Adrenal gland (tissue), 12 donors: ENCODE data around the gene IMMP1L. TPM values are rescaled to one million over a fixed set of nuclear protein-coding genes. Genes with fewer than 3 reads are reported as not detected.
A peak's percentile ranks its signal among the peaks of the same experiment; 100 is the strongest.

Source experiments
- DNase-seq, 7 donors: peaks; one replicate each; pipeline ENCODE4 v3.0.0-alpha.2; 2019 to 2020
- H3K27ac ChIP-seq, 5 donors: fragments of 200-600 bp; sonication (generic) in 4 of 5; 1 replicate in 3 of 5; 2 replicates in 2 of 5; pipeline versions ENCODE4 v1.5.1 to v1.8.0; 2016 to 2020; ENCODE audit warnings: mild to moderate bottlenecking in 1 of 5
- H3K27me3 ChIP-seq: fragments of 200-600 bp; 2 replicates; pipeline ENCODE4 v1.8.0; 2021
- H3K36me3 ChIP-seq, 2 donors: fragments of 200-600 bp; replicated peaks in 1 of 2; 1 replicate in 1 of 2; 2 replicates in 1 of 2; pipeline versions ENCODE4 v1.5.1 to v1.8.0; 2018 to 2022
- H3K4me1 ChIP-seq, 2 donors: fragments of 200-600 bp; replicated peaks in 1 of 2; 1 replicate in 1 of 2; 2 replicates in 1 of 2; pipeline versions ENCODE4 v1.5.1 to v1.8.0; 2018 to 2021
- H3K4me3 ChIP-seq, 4 donors: fragments of 200-600 bp; sonication (generic) in 3 of 4; one replicate each; pipeline ENCODE4 v1.5.1; 2016 to 2018
- H3K9me3 ChIP-seq, 3 donors: fragments of 200-600 bp; sonication (generic) in 1 of 3; replicated peaks in 1 of 3; 1 replicate in 2 of 3; 2 replicates in 1 of 3; pipeline versions ENCODE4 v1.5.1 to v1.8.0; 2016 to 2021
- CTCF ChIP-seq, 6 experiments: fragments of 450-650 bp in 4 of 6; fragments of 200-600 bp in 2 of 6; sonication (generic) in 1 of 6; IDR thresholded peaks; 1 replicate in 5 of 6; 2 replicates in 1 of 6; pipeline versions ENCODE4 v1.5.1 to v1.8.0; 2016 to 2021; ENCODE audit warnings: antibody characterized with exemption in 6 of 6, mild to moderate bottlenecking in 2 of 6, moderate library complexity in 1 of 6
- POLR2A ChIP-seq, 2 donors: fragments of 450-650 bp; IDR thresholded peaks; one replicate each; pipeline ENCODE4 v1.6.1; 2017; ENCODE audit warnings: antibody characterized with exemption in 2 of 2, mild to moderate bottlenecking in 2 of 2, moderate library complexity in 1 of 2
- WGBS, 4 donors: extraction: QIAGEN DNeasy Blood & Tissue Kit in 2 of 4; methylation state at CpG; one replicate each; pipeline versions ENCODE4 v1.1.5 to v1.1.7; 2013 to 2017; 5-methylcytosine and 5-hydroxymethylcytosine counted together
- intact Hi-C, 2 donors: fragments of 100-400 bp; cut with DNase I; formaldehyde crosslinking; loops; one replicate each; pipeline versions ENCODE4 v1.14.1 to v1.15.0; 2022 to 2023
- polyA plus RNA-seq, 3 donors: library from polyadenylated mRNA; stranded (reverse); fragments of 200-250 nt in 2 of 3; fragments of 350-450 nt in 1 of 3; fragmentation: Illumina TruSeq in 1 of 3; extraction: RNeasy Lipid Tissue Mini Kit (QIAGEN cat#74804) in 1 of 3; gene quantifications; one replicate each; pipeline ENCODE4 v1.2.3, GENCODE V29; 2013 to 2014
- total RNA-seq, 9 donors: library from RNA; depleted of rRNA in 4 of 9; stranded (reverse); fragments of >200 nt in 4 of 9; fragments of 120-200 nt in 1 of 9; fragmentation: NEBNext Ultra II Directional in 1 of 9; extraction: Animal tissue kit (Norgen Biotek cat#: 25700) in 1 of 9; gene quantifications; one replicate each; pipeline versions ENCODE4 v1.1.0 to v1.2.4, GENCODE V29; 2013 to 2023
- donor health status: healthy with polysubstance abuse.
- donor health status: Bipolar disorder and iron deficiency.
- donor health status: DM: yes; HTN: yes; CAD: no.
- donor health status: DM: no; HTN: no; CAD: no.
- donor health status: DM: no; HTN: no; CAD: no.
- donor health status: DM: yes; HTN: yes; CAD: no.

Gene IMMP1L
- total and polyA plus RNA-seq, 12 donors, result 5.2 to 71.9 (median 19.0) TPM

GRCh38 chr11:31529189-31529588 is 19.8 kb upstream of the IMMP1L start:
- Histone ChIP-seq H3K4me1 (no peaks in the 10 kb centered on the region), H3K4me3 (no peak overlapping the region), H3K27ac (no peak overlapping the region), H3K27me3 (no peaks in the 10 kb centered on the region), H3K9me3 (no peaks in the 10 kb centered on the region), H3K36me3 (no peaks in the 10 kb centered on the region)
- TF ChIP-seq POLR2A (IDR thresholded peaks at IDR 0.05) (no peak), CTCF (IDR thresholded peaks at IDR 0.05) (no peak)
- 82 to 100% (median 91%) methylated on average over 2 of the region's 2 CpGs for WGBS, 4 donors
- intact Hi-C loops, result no loop called here
- DNase-seq, result no peak

- no peaks in the 10 kb centered on the region for H3K9me3 ChIP-seq
- no peak overlapping the region for H3K4me3 ChIP-seq
- intact Hi-C loops, result no loop called here
- no peak for TF ChIP-seq CTCF (IDR thresholded peaks at IDR 0.05)
- TF ChIP-seq POLR2A (IDR thresholded peaks at IDR 0.05), result no peak
- H3K36me3 ChIP-seq, result no peaks in the 10 kb centered on the region
- no peak overlapping the region for H3K27ac ChIP-seq
- H3K27me3 ChIP-seq, result no peaks in the 10 kb centered on the region
- H3K4me1 ChIP-seq, result no peaks in the 10 kb centered on the region
- DNase-seq, result no peak
Observed at GRCh38 chr11:31521497-31522150, 12.2 kb upstream of the IMMP1L start.

- no peak for DNase-seq
- Histone ChIP-seq H3K4me1 (peaks cover 12 to 20% of the 10 kb centered on the region in 2 donors), H3K27me3 (no peaks in the 10 kb centered on the region), H3K9me3 (no peaks in the 10 kb centered on the region), H3K36me3 (no peaks in the 10 kb centered on the region), H3K27ac (no peak overlapping the region), H3K4me3 (no peak overlapping the region)
- intact Hi-C loops, result no loop called here
- TF ChIP-seq CTCF (IDR thresholded peaks at IDR 0.05) (no peak), POLR2A (IDR thresholded peaks at IDR 0.05) (no peak)
- 86 to 99% (median 92%) methylated on average over 6 of the region's 6 CpGs for WGBS, 4 donors
Observed at GRCh38 chr11:31512117-31512516, 2.7 kb upstream of the IMMP1L start.

GRCh38 chr11:31509051-31509428 is 382 bp downstream of the IMMP1L start:
- TF ChIP-seq CTCF (IDR thresholded peaks at IDR 0.05) (no peak), POLR2A (IDR thresholded peaks at IDR 0.05) (no peak)
- no peaks in the 10 kb centered on the region for H3K9me3 ChIP-seq
- WGBS, 4 donors, result 1 to 2% (median 1%) methylated on average over 8 of the region's 8 CpGs
- H3K4me3 ChIP-seq, result peak overlapping the region in 3 of 4 donors; percentile 76 to 88 (median 83)
- no peaks in the 10 kb centered on the region for H3K36me3 ChIP-seq
- no peak for DNase-seq
- no peaks in the 10 kb centered on the region for H3K27me3 ChIP-seq
- intact Hi-C loops, result no loop called here
- H3K27ac ChIP-seq, result peak overlapping the region in 4 of 5 donors; percentile 60 to 87 (median 80)
- peaks cover 12 to 20% of the 10 kb centered on the region in 2 donors for H3K4me1 ChIP-seq
